Ovary (tissue), 9 donors: Measurements from ENCODE around the gene GRPR. TPM values are rescaled to one million over a fixed set of nuclear protein-coding genes. Genes with fewer than 3 reads are reported as not detected.

Experiments used
- DNase-seq, 5 donors: peaks; one replicate each; pipeline ENCODE4 v3.0.0-alpha.2; 2019 to 2020
- H3K27ac ChIP-seq, 2 donors: fragments of 200-600 bp; one replicate each; pipeline versions ENCODE4 v1.5.1 to v1.8.0; 2019 to 2022
- H3K27me3 ChIP-seq: fragments of 200-600 bp; one replicate; pipeline ENCODE4 v1.8.0; 2022
- H3K36me3 ChIP-seq: fragments of 200-600 bp; sonication (generic); one replicate; pipeline ENCODE4 v1.5.1; 2019
- H3K4me1 ChIP-seq: one replicate; pipeline ENCODE4 v1.8.1; 2013; ENCODE audit warnings: mild to moderate bottlenecking, moderate library complexity; ENCODE audit not compliant: insufficient read depth
- H3K4me3 ChIP-seq: fragments of 200-600 bp; sonication (generic); one replicate; pipeline ENCODE4 v1.5.1; 2017
- H3K9me3 ChIP-seq, 2 donors: fragments of 200-600 bp in 1 of 2; sonication (generic) in 1 of 2; one replicate each; pipeline versions ENCODE4 v1.5.1 to v1.8.1; 2013 to 2019; ENCODE audit warnings: mild to moderate bottlenecking in 1 of 2, moderate library complexity in 1 of 2
- CTCF ChIP-seq, 3 donors: fragments of 450-650 bp in 2 of 3; fragments of 200-600 bp in 1 of 3; IDR thresholded peaks; one replicate each; pipeline versions ENCODE4 v1.5.1 to v1.8.0; 2016 to 2022; ENCODE audit warnings: antibody characterized with exemption in 3 of 3, mild to moderate bottlenecking in 1 of 3
- EP300 ChIP-seq: sonication (generic); formaldehyde crosslinking; IDR thresholded peaks from one replicate; pipeline ENCODE4 v1.6.1; 2017; ENCODE audit warnings: antibody characterized with exemption
- POLR2A ChIP-seq: fragments of 450-650 bp; IDR thresholded peaks from one replicate; pipeline ENCODE4 v1.6.1; 2017; ENCODE audit warnings: antibody characterized with exemption, mild to moderate bottlenecking, moderate library complexity
- WGBS, 3 donors: extraction: QIAGEN DNeasy Blood & Tissue Kit in 1 of 3; methylation state at CpG; one replicate each; pipeline versions ENCODE4 v1.1.5 to v1.1.7; 2013 to 2017; 5-methylcytosine and 5-hydroxymethylcytosine counted together
- intact Hi-C, 4 donors: fragments of 100-400 bp; cut with DNase I; formaldehyde crosslinking; loops; one replicate each; pipeline versions ENCODE4 v1.11.0 to v1.15.1; 2022 to 2023
- polyA plus RNA-seq, 2 donors: library from polyadenylated mRNA; stranded (reverse); fragments of 200-250 nt in 1 of 2; fragments of 350-450 nt in 1 of 2; fragmentation: Illumina TruSeq in 1 of 2; extraction: RNeasy Lipid Tissue Mini Kit (QIAGEN cat#74804) in 1 of 2; gene quantifications; one replicate each; pipeline ENCODE4 v1.2.3, GENCODE V29; 2013 to 2014
- total RNA-seq, 7 donors: library from RNA; depleted of rRNA in 2 of 7; stranded (reverse); fragments of >200 nt in 2 of 7; fragmentation: NEBNext Ultra II Directional in 3 of 7; extraction: Animal tissue kit (Norgen Biotek cat#: 25700) in 3 of 7; gene quantifications; one replicate each; pipeline versions ENCODE4 v1.1.0 to v1.2.4, GENCODE V29; 2016 to 2023
- donor health status: DM: no; HTN: no; CAD: no; lungs with moderate emphysema.
- donor health status: DM: no; HTN: no; CAD: no.
- donor health status: Bipolar disorder and iron deficiency.
- donor health status: DM: yes; HTN: yes; CAD: no.
- donor health status: DM: no; HTN: no; CAD: no.
- donor health status: DM: yes; HTN: yes; CAD: no.

Gene GRPR
- total and polyA plus RNA-seq, 9 donors, result 0.05 to 0.13 (median 0.08) TPM; not detected in 6

GRCh38 chrX:16137416-16138107 lies 14.2 kb downstream of the GRPR start:
- H3K36me3 ChIP-seq, result no peaks in the 10 kb centered on the region
- no peaks in the 10 kb centered on the region for H3K27me3 ChIP-seq
- no peaks in the 10 kb centered on the region for H3K9me3 ChIP-seq
- no peak for DNase-seq
- H3K27ac ChIP-seq, result no peak overlapping the region
- intact Hi-C loops, result no loop called here
- H3K4me1 ChIP-seq, result no peaks in the 10 kb centered on the region
- no peak overlapping the region for H3K4me3 ChIP-seq
- no peak for TF ChIP-seq EP300
- TF ChIP-seq CTCF (IDR thresholded peaks at IDR 0.05), result no peak
- TF ChIP-seq POLR2A, result no peak

GRCh38 chrX:16138108-16138427 lies 14.7 kb downstream of the GRPR start:
- no peak overlapping the region for H3K4me3 ChIP-seq
- 56 to 71% (median 63%) methylated on average over 1 of the region's 1 CpG for WGBS, 3 donors
- TF ChIP-seq POLR2A (no peak), CTCF (IDR thresholded peaks at IDR 0.05) (no peak), EP300 (no peak)

GRCh38 chrX:16140448-16140847 lies 17.1 kb downstream of the GRPR start:
- 36 to 50% (median 46%) methylated on average over 4 of the region's 4 CpGs for WGBS, 3 donors
- intact Hi-C loops, result no loop called here

More at GRCh38 chrX:16138108-16138427, 14.7 kb downstream of the GRPR start:
- Histone ChIP-seq H3K9me3 (no peaks in the 10 kb centered on the region), H3K36me3 (no peaks in the 10 kb centered on the region), H3K4me1 (no peaks in the 10 kb centered on the region), H3K27me3 (no peaks in the 10 kb centered on the region), H3K27ac (no peak overlapping the region)
- intact Hi-C loops, result no loop called here
- no peak for DNase-seq

GRCh38 chrX:16140983-16141382 lies 17.6 kb downstream of the GRPR start:
- intact Hi-C loops, result no loop called here
- Histone ChIP-seq H3K9me3 (no peaks in the 10 kb centered on the region), H3K4me1 (no peaks in the 10 kb centered on the region), H3K27ac (no peak overlapping the region), H3K36me3 (no peaks in the 10 kb centered on the region), H3K4me3 (no peak overlapping the region), H3K27me3 (no peaks in the 10 kb centered on the region)
- TF ChIP-seq CTCF (IDR thresholded peaks at IDR 0.05), result no peak
- TF ChIP-seq EP300, result no peak
- TF ChIP-seq POLR2A, result no peak
- DNase-seq, result no peak

More at GRCh38 chrX:16140448-16140847, 17.1 kb downstream of the GRPR start:
- Histone ChIP-seq H3K4me1 (no peaks in the 10 kb centered on the region), H3K36me3 (no peaks in the 10 kb centered on the region), H3K27me3 (no peaks in the 10 kb centered on the region), H3K4me3 (no peak overlapping the region), H3K9me3 (no peaks in the 10 kb centered on the region), H3K27ac (no peak overlapping the region)
- TF ChIP-seq POLR2A (no peak), CTCF (IDR thresholded peaks at IDR 0.05) (no peak), EP300 (no peak)
- DNase-seq, result no peak
